Mucosa of gallbladder (tissue), 1 donor: Measurements from ENCODE around the gene GRM2. TPM values are rescaled to one million over a fixed set of nuclear protein-coding genes. Genes with fewer than 3 reads are reported as not detected.
"Not testable (repeated sequence)": the region's sequence is repeated elsewhere in the genome, so short reads cannot be mapped to it uniquely, and the experiment has no call there.

Experiments used
- DNase-seq: peaks from one replicate; pipeline ENCODE4 v3.0.0-alpha.2; 2020; ENCODE audit warnings: low spot score
- total RNA-seq: library from RNA; stranded (reverse); gene quantifications from one replicate; pipeline ENCODE4 v1.2.1, GENCODE V29; 2021
- donor health status: DM: no; HTN: no; CAD: no.

The GRM2 gene
- total RNA-seq, 1 donor from 2014 or later, result 0.29 TPM

DNA sequence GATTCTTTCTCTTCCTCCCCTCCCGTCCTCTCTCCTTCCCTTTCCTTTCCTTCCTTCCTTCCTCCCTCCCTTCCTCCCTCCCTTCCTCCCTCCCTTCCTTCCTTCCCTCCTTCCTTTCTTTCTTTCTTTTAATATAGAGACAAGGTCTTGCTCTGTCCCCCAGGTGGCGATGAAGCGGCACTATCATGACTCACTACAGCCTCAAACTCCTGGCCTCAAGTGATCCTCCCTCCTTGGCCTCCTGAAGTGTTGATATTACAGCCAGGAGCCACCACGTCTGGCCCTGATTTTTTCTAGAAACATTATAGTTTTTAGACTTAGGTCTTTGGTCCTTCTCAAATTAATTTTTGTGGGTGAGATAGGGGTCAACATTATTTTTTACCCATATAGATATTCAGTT, 15.5 kb downstream of the GRM2 start:
- no peak for DNase-seq

DNA sequence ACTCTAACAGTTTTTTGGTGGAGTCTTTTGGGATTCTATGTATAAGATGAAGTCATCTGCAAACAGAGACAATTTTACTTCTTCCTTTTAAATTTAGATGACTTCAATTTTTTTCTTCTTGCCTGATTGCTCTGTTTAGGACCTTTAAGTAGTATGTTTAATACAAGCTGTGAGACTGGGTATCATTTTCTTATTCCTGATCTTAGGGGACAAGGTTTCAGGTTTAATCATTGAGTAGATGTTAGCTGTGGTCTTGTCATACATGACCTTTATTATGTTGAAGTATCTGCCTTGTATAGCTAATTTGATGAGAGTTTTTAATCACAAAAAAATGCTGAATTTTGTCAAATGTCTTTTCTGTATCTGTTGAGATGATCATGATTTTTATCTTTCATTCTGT, 20.6 kb downstream of the GRM2 start:
- DNase-seq, result no peak

DNA sequence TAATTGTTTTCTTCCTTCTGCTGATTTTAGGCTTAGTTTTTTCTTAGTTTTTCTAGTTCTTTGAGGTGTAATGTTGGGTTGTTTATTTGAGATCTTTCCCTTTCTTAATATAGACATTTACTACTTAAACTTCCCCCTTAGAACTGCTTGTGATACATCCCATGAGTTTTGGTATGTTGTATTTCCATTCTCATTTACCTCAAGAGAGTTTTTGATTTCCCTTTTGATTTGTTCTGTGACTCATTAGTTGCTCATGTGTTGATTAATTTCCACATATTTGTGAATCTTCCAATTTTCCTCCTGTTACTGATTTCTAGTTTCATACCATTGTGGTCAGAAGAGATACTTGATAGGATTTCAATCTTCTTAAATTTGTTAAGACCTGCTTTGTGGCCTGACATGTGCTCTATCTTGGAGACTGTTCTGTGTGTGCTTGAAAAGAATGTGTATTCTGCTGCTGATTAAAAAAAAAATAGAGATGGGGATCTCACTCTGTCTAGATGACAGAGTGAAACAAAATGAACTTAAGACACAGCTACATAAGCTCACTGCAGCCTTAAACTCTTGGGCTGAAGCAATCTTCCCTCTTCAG, 22.3 kb downstream of the GRM2 start:
- no peak for DNase-seq

DNA sequence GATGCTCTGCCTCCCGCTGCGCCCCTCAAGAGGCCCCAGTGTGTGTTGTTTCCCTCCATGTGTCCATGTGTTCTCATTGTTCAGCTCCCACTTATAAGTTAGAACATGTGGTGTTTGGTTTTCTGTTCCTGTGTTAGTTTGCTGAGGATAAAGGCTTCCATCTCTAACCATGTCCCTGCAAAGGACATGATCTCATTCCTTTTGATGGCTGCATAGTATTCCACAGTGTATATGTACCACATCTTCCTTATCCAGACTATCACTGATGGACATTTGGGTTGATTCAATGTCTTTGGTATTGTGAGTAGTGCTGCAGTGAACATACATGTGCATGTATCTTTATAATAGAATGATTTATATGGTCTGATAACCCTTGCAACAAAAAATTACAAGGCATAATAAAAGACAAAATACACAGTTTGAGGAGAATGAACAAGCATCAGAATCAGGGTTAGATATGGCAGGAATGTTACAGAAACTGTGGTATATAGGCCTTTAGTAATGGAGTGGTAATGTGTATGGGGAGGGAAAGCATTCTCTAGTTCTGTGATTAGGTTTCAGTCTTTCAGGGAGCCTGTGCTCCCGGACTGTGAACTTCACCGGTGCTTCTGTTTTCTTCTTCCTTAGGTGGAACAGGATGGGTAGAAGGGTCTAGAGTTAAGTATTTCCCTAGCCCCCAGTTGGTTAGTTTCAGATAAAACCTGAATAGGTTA, 27.1 kb downstream of the GRM2 start:
- no peak for DNase-seq

DNA sequence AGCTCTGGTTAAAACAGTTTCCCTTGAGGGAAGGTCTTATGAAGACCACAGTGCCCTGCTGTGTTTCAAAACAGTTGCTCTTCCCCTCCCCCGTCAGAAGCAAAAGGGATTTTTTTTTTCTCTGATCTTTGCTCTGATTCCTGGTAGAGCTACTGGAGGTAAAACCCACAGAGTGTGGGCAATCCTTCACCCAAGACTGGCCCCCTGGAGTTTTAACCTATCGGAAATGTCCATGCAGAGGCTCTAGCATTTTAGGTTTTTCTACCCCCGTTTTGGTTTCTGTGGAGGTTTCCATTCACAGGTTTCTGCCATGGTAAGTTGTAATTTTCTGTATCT, 27.7 kb downstream of the GRM2 start:
- no peak for DNase-seq

DNA sequence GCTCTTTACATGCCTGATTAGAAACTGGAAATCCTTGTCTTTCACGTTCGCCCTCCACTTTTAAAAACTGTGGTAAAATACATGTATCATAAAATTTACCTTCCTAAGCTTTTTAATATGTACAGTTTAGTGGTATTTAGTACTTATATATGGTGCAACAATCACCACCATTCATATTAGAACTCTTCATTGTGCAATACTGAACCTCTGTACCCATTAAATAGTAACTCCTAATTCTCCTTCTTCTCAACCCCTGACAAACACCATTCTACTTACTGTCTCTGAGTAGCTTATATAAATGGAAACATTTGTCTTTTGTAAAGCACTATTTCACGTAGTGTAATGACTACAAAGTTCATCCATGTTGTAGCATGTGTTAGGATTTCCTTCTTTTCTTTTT, 28.2 kb downstream of the GRM2 start:
- DNase-seq, result no peak

DNA sequence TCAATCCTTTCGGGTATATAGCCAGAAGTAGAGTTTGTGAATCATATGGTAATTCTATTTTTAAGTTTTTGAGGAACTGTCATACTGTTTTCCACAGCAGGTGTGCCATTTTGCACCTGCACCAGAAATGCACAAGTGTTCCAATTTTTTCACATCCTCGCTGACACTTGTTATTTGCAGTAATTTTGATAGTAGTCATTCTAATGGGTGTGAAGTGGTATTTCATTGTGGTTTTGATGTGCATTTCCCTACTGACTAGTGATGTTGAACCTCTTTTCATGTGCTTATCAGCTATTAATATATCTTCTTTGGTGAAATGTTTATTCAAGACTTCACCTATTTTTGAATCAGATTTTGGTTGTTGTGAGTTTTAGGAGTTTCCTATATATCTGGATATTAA, 29.1 kb downstream of the GRM2 start:
- no peak for DNase-seq

DNA sequence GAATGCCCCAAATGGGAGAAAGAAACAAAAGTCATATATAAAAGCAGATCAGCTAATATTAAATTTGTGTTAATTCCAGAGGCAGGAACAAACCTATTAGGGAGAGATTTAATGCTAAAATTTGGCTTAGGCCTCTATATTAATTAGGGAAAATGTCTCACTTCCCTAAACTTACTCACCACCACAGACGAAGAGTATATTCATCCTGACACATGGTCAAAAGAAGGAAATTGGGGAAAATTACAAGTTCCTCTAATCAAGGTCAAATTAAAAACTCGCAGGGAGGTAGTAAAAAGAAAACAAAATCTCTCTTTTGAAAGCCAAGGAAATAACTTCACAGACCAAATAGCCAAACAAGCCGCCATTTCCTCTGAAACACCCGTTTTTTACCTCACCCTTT, 32.2 kb downstream of the GRM2 start:
- DNase-seq, result no peak

DNA sequence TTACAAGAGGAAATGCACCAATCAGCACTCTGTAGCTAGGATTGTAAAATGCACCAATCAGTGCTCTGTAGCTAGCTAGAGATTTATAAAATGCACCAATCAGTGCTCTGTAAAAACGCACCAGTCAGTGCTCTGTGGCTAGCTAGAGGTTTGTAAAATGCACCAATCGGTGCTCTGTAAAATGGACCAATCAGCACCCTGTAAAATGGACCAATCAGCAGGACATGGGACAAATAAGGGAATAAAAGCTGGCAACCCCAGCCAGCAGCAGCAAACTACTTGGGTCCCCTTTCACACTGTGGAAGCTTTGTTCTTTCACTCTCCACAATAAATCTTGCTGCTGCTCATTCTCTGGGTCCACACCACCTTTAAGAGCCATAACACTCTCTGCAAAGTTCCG, 35.5 kb downstream of the GRM2 start:
- DNase-seq, result not testable (repeated sequence)

DNA sequence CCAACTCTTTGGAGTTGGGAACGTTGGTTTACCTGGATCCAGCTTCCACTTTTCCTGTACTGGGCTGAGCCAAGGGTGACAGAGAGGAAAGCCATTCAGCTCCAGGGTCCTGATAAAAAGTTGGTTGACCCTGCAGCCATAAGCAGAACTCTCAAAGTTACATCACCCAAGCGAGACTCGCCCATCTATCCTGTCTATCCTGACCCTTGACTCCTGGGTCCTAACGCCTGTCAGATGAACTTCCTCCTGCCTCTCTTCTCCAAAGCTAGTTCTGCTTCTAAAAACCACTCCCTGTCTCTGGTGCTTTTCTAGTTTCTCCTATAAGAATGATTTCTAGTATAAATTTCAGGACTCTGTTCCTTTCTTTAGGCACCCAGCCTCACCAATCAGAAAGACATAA, 36.1 kb downstream of the GRM2 start:
- not testable (repeated sequence) for DNase-seq

DNA sequence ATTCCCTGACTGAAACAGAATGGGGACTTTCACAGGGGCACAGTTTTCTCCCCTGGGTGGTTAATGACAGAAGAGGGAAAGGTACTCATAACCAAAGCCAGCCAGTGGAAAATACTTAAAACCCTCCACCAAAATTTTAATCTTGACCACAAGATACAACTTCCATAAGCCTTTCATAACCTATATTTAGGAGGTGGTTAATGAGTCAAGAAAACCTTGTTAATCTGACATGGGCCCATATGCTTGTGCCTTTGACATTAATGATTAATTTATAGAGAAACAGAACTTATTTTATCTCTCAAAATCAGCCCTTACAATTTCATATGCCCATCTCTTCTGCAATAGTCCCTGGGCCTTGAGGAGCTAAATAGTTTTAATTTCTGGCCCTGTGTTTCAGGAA, 41.0 kb downstream of the GRM2 start:
- no peak for DNase-seq

DNA sequence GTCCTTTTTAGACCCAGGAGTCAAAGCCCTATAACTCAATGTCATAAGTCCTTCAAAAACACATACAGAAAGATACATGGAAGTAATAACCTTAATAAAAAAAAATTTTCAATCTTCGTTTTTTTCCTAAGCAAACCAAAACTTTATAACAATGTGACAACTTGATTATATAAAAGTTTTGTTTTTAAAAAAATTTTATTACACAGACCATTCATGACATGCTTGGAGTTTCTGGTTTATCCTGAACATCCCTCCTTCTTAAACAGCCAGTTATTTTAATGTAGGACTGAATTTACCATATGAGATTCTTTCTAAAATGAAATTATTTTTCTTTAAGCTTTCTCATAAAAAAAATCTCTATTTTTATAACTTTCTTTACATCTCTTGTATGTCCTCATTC, 41.5 kb downstream of the GRM2 start:
- DNase-seq, result no peak

DNA sequence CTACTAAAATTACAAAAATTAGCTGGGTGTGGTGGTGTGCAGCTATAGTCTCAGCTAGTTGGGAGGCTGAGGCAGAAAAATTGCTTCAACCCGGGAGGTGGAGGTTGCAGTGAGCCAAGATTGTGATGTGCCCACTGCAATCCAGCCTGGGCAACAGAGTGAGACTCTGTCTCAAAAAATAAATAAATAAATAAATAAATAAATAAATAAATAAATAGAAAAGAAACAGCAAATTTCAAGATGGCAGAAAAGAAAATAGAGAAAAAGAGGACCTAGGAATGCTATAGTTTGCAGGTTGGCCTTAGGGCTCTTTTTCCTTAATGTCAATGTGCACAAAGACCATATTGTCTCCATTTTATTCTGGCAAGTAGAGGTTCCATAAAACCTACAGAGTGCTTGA, 44.0 kb downstream of the GRM2 start:
- no peak for DNase-seq

DNA sequence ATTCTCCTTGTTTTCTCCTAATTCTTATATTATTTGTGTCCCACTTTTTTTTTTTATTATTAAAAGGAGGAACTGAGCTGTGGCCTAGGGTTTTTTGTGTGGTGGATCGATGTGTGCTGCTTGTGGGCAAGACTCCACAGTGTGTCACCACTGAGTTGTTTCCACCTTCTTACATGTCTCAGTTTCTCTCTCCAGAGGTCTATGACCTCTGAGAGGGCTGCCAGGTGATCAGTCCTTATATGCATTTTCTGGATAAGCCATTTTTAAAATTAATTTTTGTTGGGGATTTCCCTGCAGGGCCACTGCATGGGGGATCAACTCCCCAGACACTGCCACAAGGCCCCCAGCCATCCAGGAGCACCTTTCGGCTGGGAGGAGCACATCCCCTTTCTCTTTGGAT, 44.4 kb downstream of the GRM2 start:
- no peak for DNase-seq

DNA sequence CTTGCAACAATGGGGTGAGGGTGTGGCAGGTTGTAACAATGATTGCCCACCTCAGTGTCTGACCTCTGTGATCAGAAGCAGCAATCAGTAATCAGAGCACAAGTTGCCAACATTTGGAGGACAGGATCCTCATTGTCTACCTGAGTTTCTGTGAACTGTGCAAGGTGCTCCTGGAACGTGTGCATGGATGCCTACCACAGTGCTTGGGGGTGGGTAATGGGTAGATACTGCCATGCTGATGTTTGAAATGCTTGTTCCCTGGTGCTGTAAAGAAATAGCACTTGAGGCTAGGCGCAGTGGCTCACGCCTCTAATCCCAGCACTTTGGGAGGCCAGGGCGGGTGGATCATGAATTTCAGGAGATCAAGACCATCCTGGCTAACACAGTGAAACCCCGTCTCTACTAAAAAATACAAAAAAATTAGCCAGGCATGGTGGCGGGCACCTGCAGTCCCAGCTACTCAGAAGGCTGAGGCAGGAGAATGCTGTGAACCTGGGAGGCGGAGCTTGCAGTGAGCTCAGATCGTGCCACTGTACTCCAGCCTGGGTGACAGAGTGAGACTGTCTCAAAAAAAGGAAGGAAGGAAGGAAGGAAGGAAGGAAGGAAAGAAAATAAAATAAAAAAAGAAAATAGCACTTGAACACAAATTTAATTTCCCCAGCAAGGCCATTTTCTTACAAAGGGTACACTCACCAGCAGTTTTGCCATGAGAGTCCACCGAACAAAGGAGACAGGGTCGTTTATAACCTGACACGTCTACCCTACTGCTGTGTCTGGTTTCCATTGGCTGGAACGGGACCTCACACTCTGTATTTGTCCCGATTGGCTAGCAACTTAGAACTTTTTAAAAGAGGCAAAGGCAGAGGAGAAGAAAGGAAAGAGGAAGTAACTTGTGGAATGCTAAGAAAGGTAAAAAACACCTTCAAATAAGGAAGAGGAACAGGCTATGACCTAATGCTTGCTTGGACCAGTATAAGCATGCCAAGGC, 47.2 kb downstream of the GRM2 start:
- DNase-seq, result not testable (repeated sequence)

DNA sequence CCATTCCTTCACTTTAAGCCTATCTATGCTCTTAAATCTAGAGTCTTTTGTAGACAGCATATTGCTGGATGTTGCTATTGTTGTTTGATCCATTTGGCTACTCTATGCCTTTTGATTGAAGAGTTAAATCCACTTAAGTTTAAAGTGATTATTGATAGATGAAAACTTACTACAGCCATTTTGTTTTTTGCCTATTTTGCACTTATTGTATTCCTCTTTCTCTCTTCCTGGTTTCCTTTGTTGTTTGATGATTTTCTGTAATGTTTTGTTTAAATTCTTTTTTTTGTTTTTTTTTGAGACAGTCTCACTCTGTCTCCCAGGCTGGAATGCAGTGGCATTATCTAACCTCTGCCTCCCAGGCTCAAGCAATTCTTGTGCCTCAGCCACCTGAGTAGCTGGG, 52.3 kb downstream of the GRM2 start:
- no peak for DNase-seq

Other genes starting within 250 kb of the GRM2 start
- gene DCAF1, start 207.1 kb upstream of the GRM2 start, total RNA-seq, result 18.8 TPM
- 19.4 TPM for gene RAD54L2, start 168.3 kb upstream of the GRM2 start, total RNA-seq
- 86.0 TPM for gene TEX264, start 35.8 kb upstream of the GRM2 start, total RNA-seq
- gene IQCF6, start 72.2 kb downstream of the GRM2 start, total RNA-seq, result not detected
- gene IQCF2, start 154.5 kb downstream of the GRM2 start, total RNA-seq, result not detected
- gene IQCF5, start 168.5 kb downstream of the GRM2 start, total RNA-seq, result not detected
- not detected for gene IQCF1, start 196.3 kb downstream of the GRM2 start, total RNA-seq
- 11.9 TPM for gene RRP9, start 234.8 kb downstream of the GRM2 start, total RNA-seq
- gene PARP3, start 235.3 kb downstream of the GRM2 start, total RNA-seq, result 25.4 TPM
- 0.55 TPM for gene GPR62, start 248.3 kb downstream of the GRM2 start, total RNA-seq